Hepatocyte (in vitro differentiated cells): Measurements from ENCODE around the gene GPBAR1. TPM values are rescaled to one million over a fixed set of nuclear protein-coding genes. Genes with fewer than 3 reads are reported as not detected.

ENCODE experiments used
- DNase-seq: peaks from one replicate; pipeline ENCODE4 v3.0.0-alpha.2; 2016; ENCODE audit warnings: low spot score
- H2AFZ ChIP-seq: fragments of 200-600 bp; sonication (generic); 2 replicates; pipeline ENCODE4 v1.6.0; 2016; ENCODE audit warnings: antibody characterized with exemption, mild to moderate bottlenecking
- H3K27ac ChIP-seq: fragments of 200-600 bp; sonication (generic); 2 replicates; pipeline ENCODE4 v1.5.1; 2016; ENCODE audit warnings: mild to moderate bottlenecking
- H3K27me3 ChIP-seq: fragments of 200-600 bp; sonication (generic); 2 replicates; pipeline ENCODE4 v1.6.1; 2016
- H3K36me3 ChIP-seq: fragments of 200-600 bp; sonication (generic); replicated peaks from 2 replicates; pipeline ENCODE4 v1.5.1; 2016; ENCODE audit warnings: low read depth; ENCODE audit not compliant: insufficient read depth
- H3K4me1 ChIP-seq: fragments of 200-600 bp; sonication (generic); 2 replicates; pipeline ENCODE4 v1.5.1; 2016; ENCODE audit warnings: mild to moderate bottlenecking, moderate library complexity; ENCODE audit not compliant: insufficient read depth
- H3K4me2 ChIP-seq: fragments of 200-600 bp; sonication (generic); 2 replicates; pipeline ENCODE4 v1.6.0; 2016
- H3K4me3 ChIP-seq: fragments of 200-600 bp; sonication (generic); 2 replicates; pipeline ENCODE4 v1.5.1; 2016; ENCODE audit warnings: mild to moderate bottlenecking
- H3K79me2 ChIP-seq: fragments of 200-600 bp; sonication (generic); 2 replicates; pipeline ENCODE4 v1.6.0; 2017; ENCODE audit warnings: mild to moderate bottlenecking
- H3K9me2 ChIP-seq: fragments of 200-600 bp; sonication (generic); replicated peaks from 2 replicates; pipeline ENCODE4 v1.6.0; 2017; ENCODE audit warnings: mild to moderate bottlenecking; ENCODE audit not compliant: insufficient read depth
- H3K9me3 ChIP-seq: fragments of 200-600 bp; sonication (generic); 2 replicates; pipeline ENCODE4 v1.5.1; 2016; ENCODE audit warnings: low read depth, mild to moderate bottlenecking
- H4K20me1 ChIP-seq: fragments of 200-600 bp; sonication (generic); 2 replicates; pipeline ENCODE4 v1.6.0; 2016; ENCODE audit warnings: mild to moderate bottlenecking; ENCODE audit not compliant: insufficient read depth, poor library complexity, severe bottlenecking
- CTCF ChIP-seq: fragments of 200-600 bp; sonication (generic); IDR thresholded peaks from 2 replicates; pipeline ENCODE4 v1.5.1; 2016; ENCODE audit warnings: antibody characterized with exemption, mild to moderate bottlenecking; ENCODE audit not compliant: poor library complexity
- EZH2 ChIP-seq: fragments of 200-600 bp; sonication (generic); IDR thresholded peaks from 2 replicates; pipeline ENCODE4 v1.6.1; 2016; ENCODE audit warnings: antibody characterized with exemption, mild to moderate bottlenecking, borderline replicate concordance
- EZH2phosphoT487 ChIP-seq: fragments of 200-600 bp; sonication (generic); IDR thresholded peaks from one replicate; pipeline ENCODE4 v1.6.1; 2018; ENCODE audit warnings: antibody characterized with exemption, mild to moderate bottlenecking, low read depth, moderate library complexity; ENCODE audit not compliant: unreplicated experiment, severe bottlenecking
- WGBS: methylation state at CpG from one replicate; pipeline ENCODE4 v1.1.6; 2016; ENCODE audit warnings: low lambda C conversion rate; ENCODE audit errors: missing lambda C conversion rate; 5-methylcytosine and 5-hydroxymethylcytosine counted together
- polyA plus RNA-seq: library from polyadenylated mRNA; unstranded; fragments of >200 nt; fragmentation: Nextera tagmentation; extraction: Ambion mirVana; gene quantifications from 2 replicates; pipeline ENCODE4 v1.2.1, GENCODE V29; 2016
- total RNA-seq: library from RNA; depleted of rRNA; stranded (reverse); fragments of >200 nt; gene quantifications from 2 replicates; pipeline ENCODE4 v1.2.3, GENCODE V29; 2014

Gene GPBAR1
- total and polyA plus RNA-seq, 2 experiments from 2014 or later: 6.1 to 23.4 TPM

GRCh38 chr2:218230882-218231281, 29.9 kb upstream of the GPBAR1 start:
- TF ChIP-seq CTCF: peak; percentile 14
- TF ChIP-seq EZH2: no peak
- TF ChIP-seq EZH2phosphoT487: no peak
- peaks cover 28% of the 10 kb centered on the region for H3K4me1 ChIP-seq

GRCh38 chr2:218233543-218233942, 27.3 kb upstream of the GPBAR1 start:
- Histone ChIP-seq H3K27me3 (no peaks in the 10 kb centered on the region), H3K4me2 (no peak overlapping the region), H3K79me2 (peaks cover 38% of the 10 kb centered on the region), H3K9me2 (no peaks in the 10 kb centered on the region), H3K4me3 (no peak overlapping the region), H3K27ac (no peak overlapping the region), H3K9me3 (no peaks in the 10 kb centered on the region), H3K36me3 (peaks cover 4% of the 10 kb centered on the region), H4K20me1 (no peaks in the 10 kb centered on the region), H3K4me1 (peaks cover 30% of the 10 kb centered on the region), H2AFZ (no peak overlapping the region)
- WGBS: 89% methylated on average over 4 of the region's 4 CpGs
- TF ChIP-seq CTCF: no peak
- no peak for TF ChIP-seq EZH2phosphoT487
- no peak for TF ChIP-seq EZH2
- DNase-seq: no peak

More at GRCh38 chr2:218230882-218231281, 29.9 kb upstream of the GPBAR1 start:
- H3K27ac ChIP-seq: peak overlapping the region; percentile 82
- no peak overlapping the region for H2AFZ ChIP-seq
- no peak overlapping the region for H3K4me3 ChIP-seq
- DNase-seq: peak; percentile 76
- peaks cover 4% of the 10 kb centered on the region for H3K36me3 ChIP-seq
- H3K4me2 ChIP-seq: peak overlapping the region; percentile 20
- H3K9me2 ChIP-seq: no peaks in the 10 kb centered on the region
- no peaks in the 10 kb centered on the region for H3K27me3 ChIP-seq
- 6% methylated on average over 1 of the region's 1 CpG for WGBS
- peaks cover 44% of the 10 kb centered on the region for H3K79me2 ChIP-seq
- H3K9me3 ChIP-seq: no peaks in the 10 kb centered on the region
- no peaks in the 10 kb centered on the region for H4K20me1 ChIP-seq

- no peaks in the 10 kb centered on the region for H3K27me3 ChIP-seq
- H3K4me2 ChIP-seq: no peak overlapping the region
- H3K4me1 ChIP-seq: peaks cover 21% of the 10 kb centered on the region
- no peaks in the 10 kb centered on the region for H4K20me1 ChIP-seq
- H3K9me2 ChIP-seq: no peaks in the 10 kb centered on the region
- H3K79me2 ChIP-seq: peaks cover 38% of the 10 kb centered on the region
- peak overlapping the region; percentile 14 for H3K27ac ChIP-seq
- TF ChIP-seq EZH2phosphoT487 (no peak), EZH2 (no peak), CTCF (no peak)
- H3K36me3 ChIP-seq: peaks cover 4% of the 10 kb centered on the region
- no peaks in the 10 kb centered on the region for H3K9me3 ChIP-seq
- 39% methylated on average over 3 of the region's 3 CpGs for WGBS
- no peak overlapping the region for H2AFZ ChIP-seq
- DNase-seq: no peak
- no peak overlapping the region for H3K4me3 ChIP-seq
Measured at GRCh38 chr2:218234521-218234920, 26.3 kb upstream of the GPBAR1 start.

GRCh38 chr2:218235017-218235416, 25.8 kb upstream of the GPBAR1 start:
- peaks cover 16% of the 10 kb centered on the region for H3K4me1 ChIP-seq
- H3K4me3 ChIP-seq: no peak overlapping the region
- no peak overlapping the region for H3K4me2 ChIP-seq
- H3K9me3 ChIP-seq: no peaks in the 10 kb centered on the region
- peak overlapping the region; percentile 14 for H3K27ac ChIP-seq
- H3K9me2 ChIP-seq: no peaks in the 10 kb centered on the region
- H3K36me3 ChIP-seq: peaks cover 4% of the 10 kb centered on the region
- TF ChIP-seq EZH2phosphoT487: no peak
- TF ChIP-seq CTCF: no peak
- TF ChIP-seq EZH2: no peak
- no peak overlapping the region for H2AFZ ChIP-seq
- WGBS: 100% methylated on average over 2 of the region's 2 CpGs
- no peak for DNase-seq
- no peaks in the 10 kb centered on the region for H4K20me1 ChIP-seq
- H3K79me2 ChIP-seq: peaks cover 38% of the 10 kb centered on the region
- H3K27me3 ChIP-seq: no peaks in the 10 kb centered on the region
